ENCODE data around the gene ZNF385C.

The ZNF385C gene

DNA sequence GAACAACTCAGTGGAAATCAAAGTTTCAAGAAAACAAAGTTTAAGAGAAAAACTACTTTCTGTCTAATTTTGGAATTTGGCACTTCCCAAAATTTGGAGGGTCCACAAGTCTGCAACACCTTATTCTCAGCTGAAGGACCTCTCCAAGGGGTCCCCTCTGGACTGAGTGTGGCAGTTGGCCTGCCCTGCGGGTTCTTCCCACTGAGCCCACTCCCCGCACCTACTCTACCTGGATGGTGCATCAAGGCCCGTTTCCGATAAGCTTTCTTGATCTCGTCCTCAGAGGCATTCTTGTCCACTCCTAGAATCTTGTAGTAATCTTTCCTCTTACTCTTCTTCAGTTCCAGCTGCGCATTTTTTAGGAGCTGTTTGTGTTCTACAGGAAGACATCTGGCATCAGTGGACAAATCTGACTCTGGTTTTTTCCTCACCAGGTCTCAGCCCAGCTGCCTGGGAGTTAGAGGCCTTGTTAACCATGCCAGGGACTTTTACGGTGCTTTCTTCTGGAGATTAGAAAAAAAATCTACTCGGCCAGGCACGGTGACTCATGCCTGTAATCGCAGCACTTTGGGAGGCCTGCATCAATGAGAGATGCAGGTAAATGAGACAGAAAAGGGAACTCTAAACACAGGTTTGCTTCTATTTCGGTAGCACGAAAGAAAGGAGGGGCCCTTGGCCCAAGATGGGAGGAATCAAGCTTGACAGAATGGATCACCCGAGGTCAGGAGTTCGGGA lies 116.1 kb downstream of the ZNF385C start:
- no peak for DNase-seq

DNA sequence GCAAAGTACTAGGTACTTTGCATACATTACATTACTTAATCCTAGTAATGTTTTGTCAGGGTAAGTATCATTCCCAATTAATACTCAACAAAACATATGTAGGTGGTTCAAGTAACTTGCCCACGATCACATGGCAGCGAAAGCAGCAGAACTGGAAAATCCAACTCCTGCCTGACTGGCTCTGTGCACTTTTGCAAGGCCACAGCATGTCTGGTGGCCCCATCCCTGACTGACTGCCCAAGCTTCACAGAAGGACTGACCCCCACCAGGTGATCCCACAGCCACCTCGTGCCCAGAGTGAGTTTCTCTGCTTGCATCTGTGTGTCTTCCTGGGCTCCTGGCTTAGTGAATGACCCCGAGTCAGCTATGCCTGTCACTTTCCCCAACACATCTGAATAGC lies 120.3 kb downstream of the ZNF385C start:
- no peak for DNase-seq

GRCh38 chr17:41976142-41976768 lies 122.0 kb downstream of the ZNF385C start:
- no peak for DNase-seq
